CD4-positive, alpha-beta T cell treated with Interleukin-12 subunit alpha and Interleukin-12 subunit beta, for 1 hour (primary cell): ENCODE measurements around the gene KCNJ6.

Experiments used
- DNase-seq: peaks from one replicate; pipeline ENCODE4 v3.0.0-alpha.2; 2020

KCNJ6 gene

GRCh38 chr21:37808261-37808660, 108.0 kb downstream of the KCNJ6 start:
- DNase-seq, result no peak

- DNase-seq, result no peak
Observed at GRCh38 chr21:37805266-37805665, 111.0 kb downstream of the KCNJ6 start.

- no peak for DNase-seq
Observed at GRCh38 chr21:37804001-37804400, 112.3 kb downstream of the KCNJ6 start.

DNA sequence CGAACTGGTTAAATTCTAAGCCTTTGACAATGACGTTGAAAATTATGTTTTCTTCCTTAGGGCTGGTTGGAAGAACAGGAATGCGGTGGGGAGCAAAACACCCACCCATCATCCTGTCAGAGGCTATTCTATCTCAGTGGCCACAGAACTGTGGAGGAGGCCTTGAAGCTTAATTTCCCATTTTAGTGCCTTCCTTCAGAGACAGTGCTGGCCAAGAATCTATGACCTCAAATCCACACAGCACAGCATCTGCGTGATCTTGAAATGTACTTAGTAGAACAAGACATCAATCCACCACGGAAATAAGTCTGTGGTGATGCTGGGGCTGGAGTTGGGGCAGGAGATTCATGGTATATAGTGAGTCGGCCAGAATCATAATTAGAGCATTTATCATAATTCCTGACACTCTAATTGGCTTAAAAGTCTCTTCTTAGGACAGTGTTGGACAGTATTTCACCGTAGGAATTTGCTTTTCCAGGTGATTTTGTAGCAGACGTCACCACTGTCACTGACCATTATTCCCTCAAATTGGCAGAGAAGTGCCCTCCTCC, 113.1 kb downstream of the KCNJ6 start:
- no peak for DNase-seq

GRCh38 chr21:37800456-37801061, 115.7 kb downstream of the KCNJ6 start:
- DNase-seq, result no peak

DNA sequence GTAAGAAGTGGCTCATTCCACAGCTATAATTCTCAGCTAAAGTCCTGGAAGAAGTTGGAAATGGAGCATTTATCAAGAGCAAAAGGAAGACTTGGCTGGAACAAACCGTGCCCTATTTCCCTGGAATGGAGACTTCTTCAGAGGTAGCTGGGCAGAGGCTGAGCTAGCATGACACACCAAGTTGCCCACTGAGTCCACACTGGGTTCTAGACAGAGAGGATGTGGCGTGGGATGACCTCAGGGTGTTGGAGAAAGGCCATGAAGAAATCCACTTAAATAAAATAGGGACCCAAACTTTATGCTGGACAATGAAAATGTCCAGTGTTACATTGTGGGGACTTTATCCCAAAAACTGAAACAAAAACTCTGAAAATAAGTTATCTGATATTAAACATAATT, 116.2 kb downstream of the KCNJ6 start:
- DNase-seq, result no peak

DNA sequence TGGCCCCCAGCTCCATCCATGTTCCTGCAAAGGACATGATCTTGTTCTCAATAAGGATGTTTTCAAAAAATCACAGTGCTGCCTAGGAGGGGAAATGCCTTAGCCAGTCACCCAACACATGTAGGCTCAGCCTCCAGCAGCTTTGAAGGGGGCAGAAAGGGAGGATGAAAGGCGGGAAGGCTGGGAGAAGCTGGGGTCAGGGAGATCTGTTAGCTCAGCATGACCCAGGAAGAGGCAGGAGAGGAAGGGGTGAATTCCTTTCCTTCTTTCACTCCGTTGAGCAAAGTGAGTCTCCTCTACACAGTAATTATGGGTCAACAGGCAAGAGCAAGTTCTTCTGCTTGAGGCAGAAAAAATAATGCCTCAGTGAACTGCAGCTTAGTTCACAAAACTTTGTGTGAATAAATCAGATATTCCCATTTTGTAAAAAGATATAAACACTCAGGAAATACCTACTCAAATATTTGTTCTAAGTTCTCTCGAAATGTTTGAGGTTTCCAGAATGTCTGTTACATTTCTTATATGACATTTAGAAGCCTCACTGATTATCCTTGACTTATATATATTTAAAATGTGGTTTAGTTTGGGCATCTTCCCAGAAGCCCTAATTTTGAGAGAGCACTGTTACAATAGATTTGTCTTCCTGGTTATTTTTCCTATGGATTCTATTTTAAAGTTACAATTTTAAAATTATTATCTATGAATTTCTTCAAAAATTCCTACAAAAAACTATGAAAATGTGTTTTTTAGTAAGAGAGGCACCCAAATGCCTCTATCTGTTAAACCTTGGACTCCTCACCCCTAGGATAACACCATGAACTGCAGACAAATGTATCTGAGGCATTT, 116.8 kb downstream of the KCNJ6 start:
- DNase-seq, result no peak

DNA sequence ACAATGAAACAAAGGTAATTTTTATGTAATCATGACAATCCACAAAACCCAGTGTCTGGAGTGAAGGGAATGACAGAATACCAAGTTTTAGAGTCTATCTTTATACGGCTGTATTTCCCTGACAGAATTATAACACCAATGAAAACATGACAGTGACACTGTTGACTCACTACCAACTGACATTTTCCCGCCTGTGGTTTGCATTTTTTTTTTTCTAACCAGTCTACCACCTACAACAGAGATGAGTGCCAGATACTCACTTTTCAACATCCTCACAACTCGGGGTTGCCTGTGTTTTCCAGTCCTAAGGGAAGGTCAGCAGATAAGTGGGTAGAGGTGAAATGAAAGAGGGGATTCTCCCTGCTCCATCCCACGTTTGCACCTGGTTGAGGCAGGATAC, 118.9 kb downstream of the KCNJ6 start:
- DNase-seq, result no peak

DNA sequence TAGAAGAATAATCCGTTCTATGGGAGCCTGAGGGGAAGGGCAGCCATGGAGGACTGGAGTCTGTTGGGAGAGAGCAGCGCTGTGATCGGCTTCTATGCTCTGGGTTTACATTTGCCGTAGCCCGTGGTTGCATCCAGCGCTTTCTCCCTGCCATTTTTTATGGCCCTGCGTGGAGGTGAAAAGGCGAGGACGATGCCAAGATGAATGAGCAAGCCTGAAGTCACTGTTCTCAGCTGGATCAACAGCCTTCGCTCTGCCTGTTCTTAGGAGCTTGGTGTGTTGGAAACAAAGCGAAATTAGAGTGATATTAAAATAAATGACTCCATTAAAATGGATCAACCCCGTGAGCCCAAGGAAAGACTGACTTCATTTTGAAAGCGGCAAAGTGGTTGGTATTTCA, 120.2 kb downstream of the KCNJ6 start:
- DNase-seq, result no peak

- DNase-seq, result no peak
Observed at GRCh38 chr21:37793660-37794059, 122.6 kb downstream of the KCNJ6 start.

- DNase-seq, result no peak
Observed at GRCh38 chr21:37792046-37792445, 124.2 kb downstream of the KCNJ6 start.

DNA sequence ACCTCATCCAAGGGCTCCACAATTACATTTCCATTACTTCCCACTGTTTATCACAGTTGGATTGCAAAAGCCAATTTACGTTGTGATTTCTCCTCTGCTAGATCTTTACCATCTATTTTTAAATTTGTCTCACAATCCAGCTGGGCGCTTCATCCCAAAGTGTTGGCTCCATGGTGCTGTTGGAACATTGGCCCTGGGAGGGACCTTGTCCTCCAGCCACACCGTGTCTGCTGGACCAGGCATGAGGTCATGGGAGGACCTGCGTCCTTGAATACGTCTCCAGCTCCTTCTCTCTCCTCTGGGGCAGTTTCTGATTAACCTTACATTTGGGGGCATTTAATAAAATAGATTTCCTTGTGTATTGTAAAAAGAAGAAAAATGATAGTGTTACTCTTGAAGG, 125.4 kb downstream of the KCNJ6 start:
- DNase-seq, result no peak

DNA sequence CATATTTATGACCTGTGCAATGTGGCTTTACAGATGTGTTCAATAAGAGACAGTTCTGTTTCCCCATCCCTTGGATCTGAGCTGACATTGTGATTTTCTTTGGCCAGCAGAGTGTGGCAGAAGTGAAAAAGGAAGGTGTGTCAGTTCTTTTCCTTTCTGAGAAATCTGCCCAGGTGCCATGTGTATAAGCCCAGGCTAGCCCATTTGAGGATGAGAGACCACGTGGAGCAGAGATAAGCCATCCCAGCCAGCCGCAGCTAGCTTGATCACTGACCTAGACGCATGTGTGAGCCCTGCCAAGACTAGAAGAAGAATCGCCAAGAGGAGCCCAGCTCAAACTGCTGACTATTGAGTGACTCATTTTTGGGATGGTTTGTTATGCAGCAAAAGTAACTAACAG, 127.8 kb downstream of the KCNJ6 start:
- no peak for DNase-seq

DNA sequence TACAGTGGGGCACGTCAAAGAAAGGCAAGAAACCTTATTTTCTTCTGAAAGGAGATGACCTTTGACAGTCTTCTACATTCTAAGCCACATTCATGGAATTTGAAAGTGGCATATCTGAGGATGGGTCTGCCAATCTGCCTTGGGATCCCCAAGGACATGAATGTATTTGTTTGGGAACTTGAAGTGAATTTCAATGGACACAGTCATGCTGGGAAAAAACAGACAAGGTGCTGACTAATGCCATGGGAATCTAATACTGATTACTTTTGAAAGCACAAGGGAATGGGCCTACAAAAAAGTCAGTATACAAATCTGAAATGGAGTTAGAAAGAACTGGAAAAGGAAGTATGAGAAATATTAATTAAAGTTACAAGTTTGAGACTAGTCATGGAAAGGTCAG, 128.8 kb downstream of the KCNJ6 start:
- no peak for DNase-seq

GRCh38 chr21:37784591-37785318, 131.5 kb downstream of the KCNJ6 start:
- no peak for DNase-seq

DNA sequence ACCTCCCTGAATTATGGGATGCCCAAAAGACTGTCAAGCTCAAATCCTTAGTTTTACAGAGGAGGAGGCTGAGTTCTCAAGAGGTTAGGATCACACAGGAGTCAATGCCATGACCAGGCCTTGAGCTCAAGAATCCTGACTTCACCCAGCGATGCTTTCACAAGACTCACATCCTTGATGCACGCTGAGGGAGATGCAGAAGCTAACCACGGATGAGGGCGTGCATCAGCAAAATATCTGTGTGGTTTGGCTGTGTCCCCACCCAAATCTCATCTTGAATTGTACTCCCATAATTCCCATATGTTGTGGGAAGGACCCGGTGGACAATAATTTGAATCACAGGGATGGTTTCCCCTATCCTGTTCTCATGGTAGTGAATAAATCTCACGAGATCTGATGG, 133.2 kb downstream of the KCNJ6 start:
- DNase-seq, result no peak

DNA sequence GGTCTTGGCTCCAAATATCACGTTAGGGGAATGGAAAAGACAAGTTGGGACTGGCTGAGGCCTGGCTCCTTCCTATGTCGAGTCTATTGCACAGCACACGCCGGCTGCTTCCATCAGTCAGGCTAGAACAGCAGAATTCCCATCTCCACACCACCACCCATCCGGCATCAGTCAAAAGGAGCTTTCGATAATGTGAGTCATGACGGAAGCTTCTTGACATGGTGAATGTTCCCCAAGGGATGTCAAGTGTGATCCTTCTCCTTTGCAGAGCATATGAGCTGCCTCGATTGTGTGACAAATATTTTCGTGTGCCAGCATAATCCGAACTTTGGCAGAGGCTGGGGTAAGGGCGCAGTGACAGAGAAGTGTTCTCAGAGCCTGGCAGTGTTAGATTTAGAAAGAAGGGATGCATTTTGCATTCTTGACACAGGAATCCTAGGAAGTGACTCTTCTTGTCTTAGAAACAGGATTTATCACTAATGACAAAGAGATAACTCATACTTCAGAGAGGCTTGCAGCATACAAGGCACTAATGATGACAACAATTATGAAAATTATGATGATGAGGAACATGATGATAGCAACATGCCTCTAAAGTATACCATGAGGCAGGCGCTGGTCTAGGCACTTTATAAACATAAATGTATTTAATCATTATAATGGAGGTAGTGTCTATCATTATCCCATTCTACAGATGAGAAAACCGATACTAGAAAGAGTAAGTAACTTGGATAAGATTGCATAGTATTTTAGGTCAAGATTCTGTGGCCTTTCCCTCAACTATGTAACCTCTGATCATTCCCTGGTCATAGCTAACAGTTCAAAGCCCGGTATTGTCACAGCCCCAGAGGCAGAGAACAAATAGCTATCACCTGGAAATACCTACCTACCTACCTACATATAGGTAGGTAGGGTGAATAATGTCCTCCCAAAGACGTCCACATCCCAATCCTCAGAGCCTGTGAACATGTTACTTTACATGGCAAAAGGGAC, 135.0 kb downstream of the KCNJ6 start:
- DNase-seq, result no peak

DNA sequence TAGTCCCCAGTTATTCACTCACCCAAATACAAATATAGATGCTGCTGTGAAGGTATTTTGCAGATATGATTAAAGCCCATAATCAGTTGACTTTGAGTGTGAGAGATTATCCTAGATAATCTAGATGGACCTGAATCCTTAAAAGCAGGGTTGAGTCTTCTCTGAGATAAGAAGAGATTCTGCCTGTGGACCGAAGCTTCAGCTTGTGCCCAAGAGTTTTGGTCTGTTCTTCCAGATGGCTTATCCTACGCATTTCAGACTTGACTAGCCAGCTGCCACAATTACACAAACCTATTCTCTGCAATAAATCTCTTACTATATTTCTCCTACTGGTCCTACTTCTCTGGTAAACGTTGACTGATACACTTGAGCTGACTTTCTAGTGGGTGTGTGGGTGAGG, 145.1 kb downstream of the KCNJ6 start:
- DNase-seq, result no peak

- no peak for DNase-seq
Observed at GRCh38 chr21:37770461-37770860, 145.8 kb downstream of the KCNJ6 start.

DNA sequence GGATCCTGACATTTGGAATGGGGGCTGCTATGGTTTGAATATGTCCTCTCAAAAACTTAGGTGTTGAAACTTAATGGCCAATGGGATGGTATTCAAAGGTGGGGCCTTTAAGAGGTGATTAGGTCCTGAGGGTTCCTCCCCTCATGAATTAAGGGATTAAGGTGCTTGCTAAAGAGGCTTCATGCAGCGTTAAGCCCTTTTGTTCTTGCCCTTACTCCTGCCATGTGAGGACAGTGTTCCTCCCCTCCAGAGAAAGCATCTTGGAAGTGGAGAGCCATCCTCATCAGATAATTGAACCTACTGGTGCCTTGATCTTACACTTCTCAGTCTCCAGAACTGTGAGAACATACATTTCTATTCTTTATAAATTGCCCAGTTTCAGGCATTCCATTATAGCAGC, 146.6 kb downstream of the KCNJ6 start:
- DNase-seq, result no peak

- no peak for DNase-seq
Observed at GRCh38 chr21:37767984-37768383, 148.3 kb downstream of the KCNJ6 start.

DNA sequence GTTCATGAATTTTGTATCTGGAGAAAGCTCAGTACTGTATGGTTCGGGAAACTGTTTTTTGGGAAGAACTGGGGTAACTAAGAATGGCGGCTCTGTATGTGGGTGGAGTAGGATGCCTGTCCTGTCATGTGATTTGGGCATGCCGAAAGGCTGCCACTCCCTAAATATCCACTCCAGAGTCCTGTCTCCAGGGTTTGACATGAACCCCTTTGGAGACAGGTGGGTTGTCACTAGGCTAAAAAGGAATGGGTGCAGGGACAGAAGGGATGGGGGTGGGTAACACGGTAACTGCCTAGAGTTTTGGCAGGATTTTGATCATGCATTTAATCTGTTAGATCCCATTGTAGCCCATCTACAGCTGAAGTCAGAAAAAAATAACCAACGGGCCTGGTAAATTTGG, 150.1 kb downstream of the KCNJ6 start:
- no peak for DNase-seq
